WTC11 (cell line): ENCODE data around the gene GPX3. TPM values are rescaled to one million over a fixed set of nuclear protein-coding genes. Genes with fewer than 3 reads are reported as not detected.

ENCODE experiments used
- ATAC-seq: fragments of 200-7000 bp; cut with Tn5 transposase; 2 replicates; pipeline ENCODE4 v1.10.0; 2021; ENCODE audit warnings: mild to moderate bottlenecking, moderate library complexity
- CTCF ChIA-PET: fragments of 300-600 bp; sonication (Branson Sonifier 250); formaldehyde crosslinking; loops from one replicate; lab custom pipeline; 2021; ENCODE audit warnings: antibody characterized with exemption; lab: Charles Lee
- POLR2A ChIA-PET: fragments of 350-600 bp; sonication (Branson Sonifier 250); formaldehyde crosslinking; loops from one replicate; lab custom pipeline; 2021; ENCODE audit warnings: antibody characterized with exemption; lab: Charles Lee
- DNase-seq: peaks from one replicate; pipeline ENCODE4 v3.0.0; 2021; ENCODE audit warnings: low spot score
- H3K27ac Mint-ChIP-seq: 2 replicates; pipeline ENCODE4 v1.8.0; 2021; ENCODE audit warnings: mixed read lengths
- H3K27me3 Mint-ChIP-seq: 2 replicates; pipeline ENCODE4 v1.8.0; 2021; ENCODE audit warnings: low read depth, mild to moderate bottlenecking, moderate library complexity, mixed read lengths
- H3K36me3 Mint-ChIP-seq: 2 replicates; pipeline ENCODE4 v1.8.0; 2021; ENCODE audit warnings: mixed read lengths
- H3K4me1 Mint-ChIP-seq: 2 replicates; pipeline ENCODE4 v1.8.0; 2022; ENCODE audit warnings: mixed read lengths
- H3K4me3 Mint-ChIP-seq: 2 replicates; pipeline ENCODE4 v1.8.0; 2021; ENCODE audit warnings: mild to moderate bottlenecking, moderate library complexity, mixed read lengths
- H3K9me3 Mint-ChIP-seq: 2 replicates; pipeline ENCODE4 v1.8.0; 2021; ENCODE audit warnings: mixed read lengths
- ELF4 ChIP-seq: sonication (generic); formaldehyde crosslinking; IDR thresholded peaks from 2 replicates; pipeline ENCODE4 v1.8.1; 2022; ENCODE audit warnings: low read depth, mild to moderate bottlenecking, moderate library complexity, missing genetic modification reagents
- MXD4 ChIP-seq: fragments of 250-450 bp; sonication (Bioruptor Pico); IDR thresholded peaks from 2 replicates; pipeline ENCODE4 v1.8.0; 2021; ENCODE audit warnings: mild to moderate bottlenecking, moderate library complexity, borderline replicate concordance
- OVOL2 ChIP-seq: fragments of 250-450 bp; sonication (Bioruptor Pico); IDR thresholded peaks from 2 replicates; pipeline ENCODE4 v1.9.0; 2021; ENCODE audit warnings: mild to moderate bottlenecking, borderline replicate concordance
- RELA ChIP-seq: sonication (generic); formaldehyde crosslinking; IDR thresholded peaks from 2 replicates; pipeline ENCODE4 v1.8.1; 2022; ENCODE audit warnings: missing genetic modification reagents, mild to moderate bottlenecking, borderline replicate concordance
- SMAD3 ChIP-seq: sonication (generic); formaldehyde crosslinking; IDR thresholded peaks from 2 replicates; pipeline ENCODE4 v1.8.0; 2022; ENCODE audit warnings: missing genetic modification reagents, mild to moderate bottlenecking, borderline replicate concordance
- SP1 ChIP-seq: sonication (generic); formaldehyde crosslinking; conservative IDR thresholded peaks from 2 replicates; pipeline ENCODE4 v1.8.1; 2022; ENCODE audit warnings: missing genetic modification reagents
- TEAD4 ChIP-seq: sonication (generic); formaldehyde crosslinking; IDR thresholded peaks from 2 replicates; pipeline ENCODE4 v1.8.0; 2022; ENCODE audit warnings: mild to moderate bottlenecking, missing genetic modification reagents
- total RNA-seq: library from RNA; stranded (reverse); gene quantifications from 3 replicates; pipeline ENCODE4 v1.2.3, GENCODE V29; 2021
- TF ChIP-seq, protein P1 (sequence below): sonication (generic); formaldehyde crosslinking; IDR thresholded peaks from 2 replicates; pipeline ENCODE4 v1.8.1; 2022; ENCODE audit warnings: missing genetic modification reagents, borderline replicate concordance
- TF ChIP-seq, protein P2 (sequence below): fragments of 250-450 bp; sonication (Bioruptor Pico); conservative IDR thresholded peaks from 2 replicates; pipeline ENCODE4 v1.9.0; 2021; ENCODE audit warnings: mild to moderate bottlenecking
- TF ChIP-seq, protein P3 (sequence below): fragments of 250-450 bp; sonication (Bioruptor Pico); IDR thresholded peaks from 2 replicates; pipeline ENCODE4 v1.9.0; 2021; ENCODE audit warnings: mild to moderate bottlenecking, borderline replicate concordance
- TF ChIP-seq, protein P4 (sequence below): fragments of 250-450 bp; sonication (Bioruptor Pico); IDR thresholded peaks from 2 replicates; pipeline ENCODE4 v1.8.0; 2021; ENCODE audit warnings: mild to moderate bottlenecking
- TF ChIP-seq, protein P5 (sequence below): sonication (generic); formaldehyde crosslinking; IDR thresholded peaks from 2 replicates; pipeline ENCODE4 v1.8.0; 2022; ENCODE audit warnings: mild to moderate bottlenecking, missing genetic modification reagents
- TF ChIP-seq, protein P6 (sequence below): fragments of 250-450 bp; sonication (Bioruptor Pico); IDR thresholded peaks from 2 replicates; pipeline ENCODE4 v1.9.0; 2021; ENCODE audit warnings: moderate library complexity, mild to moderate bottlenecking, inconsistent platforms, borderline replicate concordance

Gene GPX3
- total RNA-seq, 1 experiment from 2014 or later, result 24.5 TPM

DNA sequence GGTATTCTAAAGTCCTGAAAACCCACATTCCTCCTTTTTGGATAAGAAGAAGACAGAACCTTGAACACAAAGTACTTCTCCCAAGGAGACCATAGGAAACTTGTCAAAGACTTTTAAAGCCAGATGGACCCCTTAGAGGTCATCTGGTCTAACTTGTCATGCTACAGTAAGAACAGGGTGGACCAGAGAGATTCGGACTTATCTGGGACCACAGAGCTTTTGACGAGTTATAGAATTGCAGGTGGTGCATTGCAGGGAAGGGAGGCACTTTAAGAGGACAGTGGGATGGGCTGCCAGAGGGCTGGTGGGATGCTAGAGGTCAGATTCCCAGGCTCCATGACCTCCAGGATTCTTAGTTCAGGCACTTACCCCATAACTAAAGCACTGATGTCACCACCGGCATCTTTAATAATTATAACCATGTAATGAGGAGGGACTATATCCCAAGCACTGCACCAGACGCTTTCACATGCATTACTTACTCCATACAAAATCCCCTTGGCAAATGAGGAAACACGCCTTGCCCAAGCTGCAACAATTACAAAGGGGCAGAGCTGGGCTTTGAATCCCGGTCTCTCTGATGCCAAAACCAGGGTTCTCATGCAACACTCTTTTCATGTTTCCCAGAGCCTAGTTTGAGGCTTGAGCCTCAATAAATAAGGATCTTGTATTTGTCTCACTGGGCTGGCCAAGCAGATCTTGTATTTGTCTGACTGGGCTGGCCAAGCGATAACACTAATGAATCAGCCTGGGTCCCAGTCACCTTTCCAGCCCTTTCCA, 12.8 kb upstream of the GPX3 start:
- H3K36me3 Mint-ChIP-seq, result no peaks in the 10 kb centered on the region
- DNase-seq (no peak), ATAC-seq (no peak)
- ChIA-PET POLR2A (no interaction called here), CTCF (interaction anchor here (0.8 kb wide), 3 partner anchors 40 to 157 kb away, joined by 3 read pairs; no protein-coding TSS in a partner anchor)
- H3K4me1 Mint-ChIP-seq, result peaks cover 2% of the 10 kb centered on the region; the same call in 1 of the 2 replicates
- H3K27ac Mint-ChIP-seq, result no peak overlapping the region
- no peaks in the 10 kb centered on the region for H3K27me3 Mint-ChIP-seq
- TF ChIP-seq TEAD4 (CRISPR knock-in tag) (no peak), ELF4 (no peak), OVOL2 (CRISPR knock-in tag) (no peak), MXD4 (CRISPR knock-in tag) (no peak), SP1 (CRISPR knock-in tag) (no peak), SMAD3 (CRISPR knock-in tag) (no peak), RELA (CRISPR knock-in tag) (no peak)
- TF ChIP-seq, protein P1, sequence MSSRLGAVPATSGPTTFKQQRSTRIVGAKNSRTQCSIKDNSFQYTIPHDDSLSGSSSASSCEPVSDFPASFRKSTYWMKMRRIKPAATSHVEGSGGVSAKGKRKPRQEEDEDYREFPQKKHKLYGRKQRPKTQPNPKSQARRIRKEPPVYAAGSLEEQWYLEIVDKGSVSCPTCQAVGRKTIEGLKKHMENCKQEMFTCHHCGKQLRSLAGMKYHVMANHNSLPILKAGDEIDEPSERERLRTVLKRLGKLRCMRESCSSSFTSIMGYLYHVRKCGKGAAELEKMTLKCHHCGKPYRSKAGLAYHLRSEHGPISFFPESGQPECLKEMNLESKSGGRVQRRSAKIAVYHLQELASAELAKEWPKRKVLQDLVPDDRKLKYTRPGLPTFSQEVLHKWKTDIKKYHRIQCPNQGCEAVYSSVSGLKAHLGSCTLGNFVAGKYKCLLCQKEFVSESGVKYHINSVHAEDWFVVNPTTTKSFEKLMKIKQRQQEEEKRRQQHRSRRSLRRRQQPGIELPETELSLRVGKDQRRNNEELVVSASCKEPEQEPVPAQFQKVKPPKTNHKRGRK (CRISPR knock-in tag), result no peak
- TF ChIP-seq, protein P2, sequence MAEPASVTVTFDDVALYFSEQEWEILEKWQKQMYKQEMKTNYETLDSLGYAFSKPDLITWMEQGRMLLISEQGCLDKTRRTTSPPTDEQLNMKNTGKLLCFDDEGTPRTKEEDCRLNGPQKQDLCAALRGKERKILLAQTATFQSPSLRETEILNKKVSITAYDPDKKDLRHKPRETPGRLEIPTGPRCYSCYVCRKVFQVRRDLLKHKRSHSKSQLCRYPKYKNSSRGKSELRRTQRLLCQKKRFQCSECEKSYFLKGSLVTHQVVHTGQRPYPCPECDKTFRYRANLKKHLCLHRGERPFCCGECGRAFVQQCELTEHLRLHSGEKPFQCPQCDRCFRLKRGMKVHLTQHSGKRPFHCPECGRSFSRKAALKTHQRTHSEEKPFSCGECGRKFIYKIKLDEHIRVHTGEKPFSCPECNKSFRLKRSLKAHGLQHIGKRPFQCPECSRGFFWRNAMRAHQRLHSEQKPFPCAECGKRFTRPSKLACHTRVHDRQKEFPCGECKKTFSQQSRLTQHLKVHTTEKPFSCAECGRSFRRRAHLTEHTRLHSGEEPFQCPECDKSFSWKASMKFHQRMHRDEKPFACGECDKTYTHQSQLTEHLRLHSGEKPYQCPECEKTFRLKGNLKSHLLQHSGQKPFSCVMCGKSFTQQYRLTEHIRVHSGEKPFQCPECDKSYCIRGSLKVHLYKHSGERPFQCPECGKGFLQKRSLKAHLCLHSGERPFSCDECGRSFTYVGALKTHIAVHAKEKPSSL (CRISPR knock-in tag), result no peak
- TF ChIP-seq, protein P3, sequence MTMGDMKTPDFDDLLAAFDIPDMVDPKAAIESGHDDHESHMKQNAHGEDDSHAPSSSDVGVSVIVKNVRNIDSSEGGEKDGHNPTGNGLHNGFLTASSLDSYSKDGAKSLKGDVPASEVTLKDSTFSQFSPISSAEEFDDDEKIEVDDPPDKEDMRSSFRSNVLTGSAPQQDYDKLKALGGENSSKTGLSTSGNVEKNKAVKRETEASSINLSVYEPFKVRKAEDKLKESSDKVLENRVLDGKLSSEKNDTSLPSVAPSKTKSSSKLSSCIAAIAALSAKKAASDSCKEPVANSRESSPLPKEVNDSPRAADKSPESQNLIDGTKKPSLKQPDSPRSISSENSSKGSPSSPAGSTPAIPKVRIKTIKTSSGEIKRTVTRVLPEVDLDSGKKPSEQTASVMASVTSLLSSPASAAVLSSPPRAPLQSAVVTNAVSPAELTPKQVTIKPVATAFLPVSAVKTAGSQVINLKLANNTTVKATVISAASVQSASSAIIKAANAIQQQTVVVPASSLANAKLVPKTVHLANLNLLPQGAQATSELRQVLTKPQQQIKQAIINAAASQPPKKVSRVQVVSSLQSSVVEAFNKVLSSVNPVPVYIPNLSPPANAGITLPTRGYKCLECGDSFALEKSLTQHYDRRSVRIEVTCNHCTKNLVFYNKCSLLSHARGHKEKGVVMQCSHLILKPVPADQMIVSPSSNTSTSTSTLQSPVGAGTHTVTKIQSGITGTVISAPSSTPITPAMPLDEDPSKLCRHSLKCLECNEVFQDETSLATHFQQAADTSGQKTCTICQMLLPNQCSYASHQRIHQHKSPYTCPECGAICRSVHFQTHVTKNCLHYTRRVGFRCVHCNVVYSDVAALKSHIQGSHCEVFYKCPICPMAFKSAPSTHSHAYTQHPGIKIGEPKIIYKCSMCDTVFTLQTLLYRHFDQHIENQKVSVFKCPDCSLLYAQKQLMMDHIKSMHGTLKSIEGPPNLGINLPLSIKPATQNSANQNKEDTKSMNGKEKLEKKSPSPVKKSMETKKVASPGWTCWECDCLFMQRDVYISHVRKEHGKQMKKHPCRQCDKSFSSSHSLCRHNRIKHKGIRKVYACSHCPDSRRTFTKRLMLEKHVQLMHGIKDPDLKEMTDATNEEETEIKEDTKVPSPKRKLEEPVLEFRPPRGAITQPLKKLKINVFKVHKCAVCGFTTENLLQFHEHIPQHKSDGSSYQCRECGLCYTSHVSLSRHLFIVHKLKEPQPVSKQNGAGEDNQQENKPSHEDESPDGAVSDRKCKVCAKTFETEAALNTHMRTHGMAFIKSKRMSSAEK (CRISPR knock-in tag), result no peak
- TF ChIP-seq, protein P4, sequence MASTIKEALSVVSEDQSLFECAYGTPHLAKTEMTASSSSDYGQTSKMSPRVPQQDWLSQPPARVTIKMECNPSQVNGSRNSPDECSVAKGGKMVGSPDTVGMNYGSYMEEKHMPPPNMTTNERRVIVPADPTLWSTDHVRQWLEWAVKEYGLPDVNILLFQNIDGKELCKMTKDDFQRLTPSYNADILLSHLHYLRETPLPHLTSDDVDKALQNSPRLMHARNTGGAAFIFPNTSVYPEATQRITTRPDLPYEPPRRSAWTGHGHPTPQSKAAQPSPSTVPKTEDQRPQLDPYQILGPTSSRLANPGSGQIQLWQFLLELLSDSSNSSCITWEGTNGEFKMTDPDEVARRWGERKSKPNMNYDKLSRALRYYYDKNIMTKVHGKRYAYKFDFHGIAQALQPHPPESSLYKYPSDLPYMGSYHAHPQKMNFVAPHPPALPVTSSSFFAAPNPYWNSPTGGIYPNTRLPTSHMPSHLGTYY (CRISPR knock-in tag), result no peak
- TF ChIP-seq, protein P5, sequence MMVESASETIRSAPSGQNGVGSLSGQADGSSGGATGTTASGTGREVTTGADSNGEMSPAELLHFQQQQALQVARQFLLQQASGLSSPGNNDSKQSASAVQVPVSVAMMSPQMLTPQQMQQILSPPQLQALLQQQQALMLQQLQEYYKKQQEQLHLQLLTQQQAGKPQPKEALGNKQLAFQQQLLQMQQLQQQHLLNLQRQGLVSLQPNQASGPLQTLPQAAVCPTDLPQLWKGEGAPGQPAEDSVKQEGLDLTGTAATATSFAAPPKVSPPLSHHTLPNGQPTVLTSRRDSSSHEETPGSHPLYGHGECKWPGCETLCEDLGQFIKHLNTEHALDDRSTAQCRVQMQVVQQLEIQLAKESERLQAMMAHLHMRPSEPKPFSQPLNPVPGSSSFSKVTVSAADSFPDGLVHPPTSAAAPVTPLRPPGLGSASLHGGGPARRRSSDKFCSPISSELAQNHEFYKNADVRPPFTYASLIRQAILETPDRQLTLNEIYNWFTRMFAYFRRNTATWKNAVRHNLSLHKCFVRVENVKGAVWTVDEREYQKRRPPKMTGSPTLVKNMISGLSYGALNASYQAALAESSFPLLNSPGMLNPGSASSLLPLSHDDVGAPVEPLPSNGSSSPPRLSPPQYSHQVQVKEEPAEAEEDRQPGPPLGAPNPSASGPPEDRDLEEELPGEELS, result no peak
- TF ChIP-seq, protein P6, sequence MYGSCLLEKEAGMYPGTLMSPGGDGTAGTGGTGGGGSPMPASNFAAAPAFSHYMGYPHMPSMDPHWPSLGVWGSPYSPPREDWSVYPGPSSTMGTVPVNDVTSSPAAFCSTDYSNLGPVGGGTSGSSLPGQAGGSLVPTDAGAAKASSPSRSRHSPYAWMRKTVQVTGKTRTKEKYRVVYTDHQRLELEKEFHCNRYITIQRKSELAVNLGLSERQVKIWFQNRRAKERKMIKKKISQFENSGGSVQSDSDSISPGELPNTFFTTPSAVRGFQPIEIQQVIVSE, result no peak
- TF ChIP-seq, all 79 proteins: peak for 0
- no peaks in the 10 kb centered on the region for H3K9me3 Mint-ChIP-seq
- H3K4me3 Mint-ChIP-seq, result no peak overlapping the region
